BLaER1 (cell line): ENCODE data around the gene CCNG2.

Experiments
- H3K27ac ChIP-seq: shearing (Covaris generic); formaldehyde crosslinking; 2 replicates; pipeline ENCODE4 v1.8.1; 2022
- H3K27me3 ChIP-seq: shearing (Covaris generic); formaldehyde crosslinking; 2 replicates; pipeline ENCODE4 v1.8.1; 2022
- H3K36me3 ChIP-seq: shearing (Covaris generic); formaldehyde crosslinking; 2 replicates; pipeline ENCODE4 v1.8.1; 2022
- H3K4me1 ChIP-seq: shearing (Covaris generic); formaldehyde crosslinking; 2 replicates; pipeline ENCODE4 v1.8.1; 2022
- H3K4me2 ChIP-seq: shearing (Covaris generic); formaldehyde crosslinking; 2 replicates; pipeline ENCODE4 v1.8.1; 2022
- H3K4me3 ChIP-seq: shearing (Covaris generic); formaldehyde crosslinking; 2 replicates; pipeline ENCODE4 v1.8.1; 2022
- H3K9ac ChIP-seq: shearing (Covaris generic); formaldehyde crosslinking; 2 replicates; pipeline ENCODE4 v1.8.1; 2022
- H3K9me3 ChIP-seq: shearing (Covaris generic); formaldehyde crosslinking; 2 replicates; pipeline ENCODE4 v1.8.1; 2022
- H4K20me1 ChIP-seq: shearing (Covaris generic); formaldehyde crosslinking; 2 replicates; pipeline ENCODE4 v1.8.1; 2022
- Cebpa-rat ChIP-seq: shearing (Covaris generic); IDR thresholded peaks from 2 replicates; pipeline ENCODE4 v1.8.1; 2022

Gene CCNG2

DNA sequence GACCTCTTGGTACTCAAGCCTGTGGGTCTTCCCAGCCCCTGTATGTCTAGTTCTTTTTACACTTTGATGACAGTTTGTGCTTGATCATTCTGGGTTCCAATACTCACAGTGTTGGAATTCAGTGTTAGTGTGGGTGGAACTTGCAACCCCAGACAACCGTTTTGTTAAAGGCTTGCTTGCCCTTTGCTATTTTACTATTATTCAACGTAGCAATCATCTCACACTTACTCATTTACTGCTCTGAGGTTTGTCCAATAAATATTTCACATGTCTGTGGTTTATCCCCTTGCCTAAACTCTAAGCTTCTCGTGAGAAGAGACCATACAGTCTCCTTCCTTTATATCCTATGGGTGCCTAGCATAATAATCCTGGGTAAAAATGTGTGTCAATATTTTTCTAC lies 15.3 kb downstream of the CCNG2 start:
- H3K4me3 ChIP-seq = no peak overlapping the region
- no peak overlapping the region for H3K4me2 ChIP-seq
- no peaks in the 10 kb centered on the region for H3K9me3 ChIP-seq
- H3K4me1 ChIP-seq = no peaks in the 10 kb centered on the region
- H3K9ac ChIP-seq = no peak overlapping the region
- no peak overlapping the region for H3K27ac ChIP-seq
- peaks cover 41% of the 10 kb centered on the region for H4K20me1 ChIP-seq
- peaks cover 41% of the 10 kb centered on the region for H3K36me3 ChIP-seq
- no peak for TF ChIP-seq Cebpa-rat
- H3K27me3 ChIP-seq = no peaks in the 10 kb centered on the region

DNA sequence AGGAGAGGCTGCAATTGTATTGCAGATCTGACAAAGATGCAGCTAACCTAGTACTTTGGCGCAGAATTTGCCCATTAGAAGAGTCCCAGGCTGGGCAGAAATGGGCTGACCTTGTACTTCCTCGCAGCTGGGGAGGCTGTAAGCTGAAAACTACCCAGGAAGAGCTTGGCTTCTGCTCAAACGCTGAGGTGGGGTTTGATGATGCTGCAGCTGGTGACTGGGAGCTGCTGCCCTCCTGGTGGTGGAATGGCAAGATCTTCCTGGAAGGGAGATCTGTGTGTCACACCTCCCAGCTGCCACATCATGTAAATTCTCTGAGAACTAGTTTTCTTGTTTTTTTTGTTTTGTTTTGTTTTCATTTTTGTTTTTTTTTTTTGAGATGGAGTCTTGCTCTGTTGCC lies 17.4 kb downstream of the CCNG2 start:
- no peak overlapping the region for H3K27ac ChIP-seq

DNA sequence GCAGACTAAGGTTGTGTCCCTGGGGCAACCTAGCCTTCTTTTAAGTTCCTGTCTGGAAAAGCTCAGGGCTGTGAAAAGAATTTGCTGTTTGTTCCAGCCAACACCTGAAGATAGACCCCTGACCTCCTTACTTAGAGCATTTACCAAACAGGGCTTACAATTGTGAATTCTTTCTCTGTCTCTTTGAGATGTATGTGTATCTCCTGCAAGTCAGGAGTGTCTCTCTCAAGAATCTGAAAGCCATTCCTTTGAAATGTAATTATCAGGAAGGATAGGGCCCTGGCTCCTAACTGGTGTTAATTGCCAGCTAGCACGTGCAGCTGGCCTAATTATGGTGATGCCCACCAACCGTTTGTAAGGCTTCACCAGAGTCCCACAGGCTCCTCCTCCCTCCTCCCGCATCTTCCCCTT lies 18.2 kb downstream of the CCNG2 start:
- no peak overlapping the region for H3K9ac ChIP-seq
- H3K27ac ChIP-seq = no peak overlapping the region
- no peaks in the 10 kb centered on the region for H3K27me3 ChIP-seq
- peaks cover 13% of the 10 kb centered on the region; the same call in 1 of the 2 replicates for H4K20me1 ChIP-seq
- no peak overlapping the region for H3K4me2 ChIP-seq
- H3K9me3 ChIP-seq = no peaks in the 10 kb centered on the region
- H3K4me1 ChIP-seq = no peaks in the 10 kb centered on the region
- H3K36me3 ChIP-seq = peaks cover 12% of the 10 kb centered on the region
- no peak overlapping the region for H3K4me3 ChIP-seq
- TF ChIP-seq Cebpa-rat = no peak

More for the DNA sequence above, 17.4 kb downstream of the CCNG2 start:
- Histone ChIP-seq H3K4me3 (no peak overlapping the region), H3K9ac (no peak overlapping the region), H4K20me1 (peaks cover 20% of the 10 kb centered on the region; the same call in 1 of the 2 replicates), H3K27me3 (no peaks in the 10 kb centered on the region), H3K4me2 (no peak overlapping the region), H3K4me1 (no peaks in the 10 kb centered on the region), H3K36me3 (peaks cover 20% of the 10 kb centered on the region), H3K9me3 (no peaks in the 10 kb centered on the region)
- no peak for TF ChIP-seq Cebpa-rat

DNA sequence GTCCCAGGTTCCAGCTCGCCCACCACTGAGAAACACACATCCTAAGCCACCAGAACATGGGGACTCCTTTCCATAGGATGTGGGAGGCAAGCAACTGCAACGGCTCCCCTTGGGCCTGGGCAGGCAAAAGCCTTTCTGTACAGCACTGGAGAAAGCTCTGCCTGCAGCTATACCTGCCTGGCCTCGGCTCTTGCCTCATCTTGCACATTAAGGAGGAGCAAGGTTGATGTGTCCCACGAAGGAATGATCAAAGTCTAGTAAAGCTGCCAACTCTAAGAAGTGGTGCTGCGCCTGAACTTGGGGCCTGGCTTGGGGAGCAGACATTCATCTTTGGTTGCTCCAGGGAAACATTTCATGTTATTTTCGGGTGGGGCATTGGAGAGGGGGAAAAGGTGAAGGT lies 19.6 kb downstream of the CCNG2 start:
- Histone ChIP-seq H3K4me1 (no peaks in the 10 kb centered on the region), H4K20me1 (peaks cover 3% of the 10 kb centered on the region; the same call in 1 of the 2 replicates), H3K9ac (no peak overlapping the region), H3K36me3 (no peaks in the 10 kb centered on the region), H3K27ac (no peak overlapping the region), H3K27me3 (no peaks in the 10 kb centered on the region), H3K4me3 (no peak overlapping the region), H3K9me3 (no peaks in the 10 kb centered on the region), H3K4me2 (no peak overlapping the region)
- TF ChIP-seq Cebpa-rat = no peak

DNA sequence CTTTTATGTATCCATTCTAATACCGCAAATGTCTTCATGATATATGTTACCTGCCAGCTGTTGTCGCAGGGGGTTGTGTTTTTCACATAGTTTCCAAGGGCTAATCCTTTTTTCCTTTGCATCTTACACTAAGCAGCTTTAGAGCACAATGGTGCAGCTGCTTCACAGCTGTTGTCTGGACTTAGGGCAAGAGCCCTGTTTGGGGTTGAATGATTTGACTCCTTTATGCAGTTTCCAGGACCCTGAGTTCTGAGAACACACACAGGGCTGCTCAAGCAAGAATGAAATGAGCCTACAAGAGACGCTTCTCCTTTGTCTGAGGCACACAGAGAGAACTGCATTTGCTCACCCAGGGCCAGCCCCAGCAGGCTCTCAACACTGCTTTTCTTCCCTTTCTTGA lies 20.2 kb downstream of the CCNG2 start:
- no peak overlapping the region for H3K4me3 ChIP-seq
- no peak for TF ChIP-seq Cebpa-rat
- H3K27me3 ChIP-seq = no peaks in the 10 kb centered on the region

DNA sequence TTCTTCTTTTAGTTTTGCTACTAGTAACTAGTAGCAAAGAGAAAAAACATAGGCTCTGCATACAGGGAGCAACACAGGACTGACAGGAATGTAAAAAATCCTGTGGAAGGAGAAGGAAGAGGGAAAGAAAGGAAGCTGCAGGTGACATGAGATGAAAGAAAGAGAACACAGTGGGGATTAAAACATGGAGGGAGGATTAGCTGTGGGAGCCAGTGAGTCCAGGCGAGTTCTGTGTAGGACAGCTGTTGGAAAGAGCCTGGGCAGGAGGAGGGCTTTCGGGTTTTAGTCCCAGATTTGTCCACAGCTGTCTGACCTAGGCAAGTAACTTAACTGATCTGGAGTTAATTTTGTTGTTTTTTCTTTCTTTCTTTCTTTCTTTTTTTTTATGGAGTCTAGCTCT lies 21.6 kb downstream of the CCNG2 start:
- Histone ChIP-seq H4K20me1 (no peaks in the 10 kb centered on the region), H3K9ac (no peak overlapping the region), H3K9me3 (no peaks in the 10 kb centered on the region), H3K27me3 (no peaks in the 10 kb centered on the region), H3K4me3 (no peak overlapping the region), H3K4me2 (no peak overlapping the region), H3K27ac (no peak overlapping the region), H3K36me3 (no peaks in the 10 kb centered on the region), H3K4me1 (no peaks in the 10 kb centered on the region)
- no peak for TF ChIP-seq Cebpa-rat

More for the DNA sequence above, 20.2 kb downstream of the CCNG2 start:
- no peak overlapping the region for H3K4me2 ChIP-seq
- no peak overlapping the region for H3K9ac ChIP-seq
- H4K20me1 ChIP-seq = no peaks in the 10 kb centered on the region
- no peaks in the 10 kb centered on the region for H3K9me3 ChIP-seq
- no peaks in the 10 kb centered on the region for H3K4me1 ChIP-seq
- H3K27ac ChIP-seq = no peak overlapping the region
- H3K36me3 ChIP-seq = no peaks in the 10 kb centered on the region

DNA sequence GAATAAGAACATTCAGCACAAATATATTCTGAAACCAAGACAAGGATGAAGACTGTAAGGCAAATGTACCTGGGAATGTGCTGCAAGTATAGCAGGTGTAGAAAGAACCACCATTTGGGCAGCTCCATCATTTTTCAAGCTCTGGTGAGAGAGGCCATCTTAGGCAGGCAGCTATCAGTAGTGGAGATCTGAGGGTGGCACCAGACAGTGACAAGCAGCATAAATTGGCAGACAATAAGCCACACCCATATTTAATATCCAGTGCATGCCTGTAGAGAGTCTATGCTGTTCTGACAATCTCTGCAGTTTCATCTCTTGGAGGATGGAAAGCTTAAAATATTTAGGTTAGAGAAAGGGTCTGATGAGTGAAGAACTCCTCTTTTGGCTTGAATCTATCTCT lies 22.5 kb downstream of the CCNG2 start:
- TF ChIP-seq Cebpa-rat = no peak
- Histone ChIP-seq H3K9me3 (no peaks in the 10 kb centered on the region), H3K27ac (no peak overlapping the region), H3K4me1 (no peaks in the 10 kb centered on the region), H3K4me3 (no peak overlapping the region), H3K27me3 (no peaks in the 10 kb centered on the region), H3K4me2 (no peak overlapping the region), H3K9ac (no peak overlapping the region), H4K20me1 (no peaks in the 10 kb centered on the region), H3K36me3 (no peaks in the 10 kb centered on the region)

DNA sequence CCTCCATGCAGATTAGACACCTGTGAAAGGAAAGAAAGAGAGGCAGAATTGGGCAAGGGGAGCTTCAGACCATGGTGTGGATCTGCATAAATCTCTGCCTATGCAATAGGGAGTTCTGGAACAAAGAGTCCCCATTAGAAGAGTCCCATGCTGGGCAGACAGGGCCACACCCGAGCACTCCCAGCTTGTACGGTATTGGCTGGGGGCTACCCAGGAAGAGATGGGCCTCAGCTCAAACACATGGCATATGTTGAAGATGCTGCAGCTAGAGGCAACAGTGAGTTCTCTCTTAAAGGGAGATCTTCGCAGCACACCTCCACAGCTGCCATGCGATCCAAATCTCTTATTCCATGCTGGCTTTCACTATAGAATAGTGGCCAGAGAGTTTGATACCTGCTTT lies 24.7 kb downstream of the CCNG2 start:
- H3K27ac ChIP-seq = no peak overlapping the region
- H3K4me2 ChIP-seq = no peak overlapping the region
- TF ChIP-seq Cebpa-rat = no peak
- no peaks in the 10 kb centered on the region for H3K27me3 ChIP-seq
- H3K4me3 ChIP-seq = no peak overlapping the region
- H3K36me3 ChIP-seq = no peaks in the 10 kb centered on the region
- H4K20me1 ChIP-seq = no peaks in the 10 kb centered on the region
- H3K9ac ChIP-seq = no peak overlapping the region
- no peaks in the 10 kb centered on the region for H3K4me1 ChIP-seq
- H3K9me3 ChIP-seq = no peaks in the 10 kb centered on the region

DNA sequence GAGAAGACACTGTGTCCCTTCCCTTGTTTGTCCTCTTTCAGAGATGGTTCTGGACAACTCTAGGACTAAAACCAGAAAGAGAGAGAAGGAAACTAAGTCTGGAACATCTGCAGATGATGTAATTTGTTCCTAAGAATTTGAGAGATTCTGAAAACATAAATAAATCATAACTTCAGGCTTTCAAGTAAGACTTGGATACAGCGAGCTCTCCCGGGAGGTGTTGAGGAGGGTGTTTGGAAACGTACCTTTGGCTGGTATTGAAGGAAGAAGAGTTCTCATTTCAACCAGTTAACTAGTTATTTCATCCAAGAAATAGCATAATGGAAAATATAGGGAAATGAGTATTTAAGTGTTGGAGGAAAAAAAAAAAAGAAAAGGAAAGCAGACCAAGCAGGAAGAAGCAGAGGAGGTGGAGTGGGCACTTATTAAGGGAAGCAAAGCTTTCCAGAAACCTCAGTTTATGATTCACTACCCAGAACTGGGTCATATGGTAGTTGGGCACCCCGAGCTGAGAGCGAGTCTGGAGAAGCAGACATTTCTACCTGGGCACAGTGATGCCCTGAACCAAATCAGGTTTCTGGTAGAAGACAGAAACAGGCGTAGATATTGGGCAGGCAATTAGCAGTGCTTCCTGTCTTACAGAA lies 26.9 kb downstream of the CCNG2 start:
- no peak overlapping the region for H3K9ac ChIP-seq
- H3K4me1 ChIP-seq = peaks cover 6% of the 10 kb centered on the region
- H3K36me3 ChIP-seq = no peaks in the 10 kb centered on the region
- no peaks in the 10 kb centered on the region for H4K20me1 ChIP-seq
- TF ChIP-seq Cebpa-rat = no peak
- H3K4me3 ChIP-seq = no peak overlapping the region
- no peak overlapping the region for H3K27ac ChIP-seq
- no peaks in the 10 kb centered on the region for H3K9me3 ChIP-seq
- H3K27me3 ChIP-seq = no peaks in the 10 kb centered on the region
- no peak overlapping the region for H3K4me2 ChIP-seq

DNA sequence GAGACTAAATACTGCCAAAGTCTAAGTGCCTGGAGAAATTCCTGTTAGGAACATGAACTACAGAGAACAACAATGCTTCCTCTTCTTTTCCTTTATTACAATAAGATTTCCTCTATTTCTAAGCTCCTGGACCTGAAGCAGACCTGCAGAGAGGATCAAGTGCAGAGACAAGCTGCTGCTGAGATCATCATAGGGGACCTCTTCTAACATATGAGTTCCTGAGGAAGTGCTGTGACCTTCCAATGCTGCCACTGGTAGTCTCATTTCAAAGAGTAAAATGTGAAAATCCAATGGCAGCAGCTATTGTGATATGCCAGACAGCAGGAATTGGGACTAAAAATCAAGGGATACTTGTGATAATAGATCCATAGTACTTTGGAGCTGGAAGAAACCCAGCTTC lies 28.0 kb downstream of the CCNG2 start:
- TF ChIP-seq Cebpa-rat = no peak
- Histone ChIP-seq H3K9me3 (no peaks in the 10 kb centered on the region), H3K27me3 (no peaks in the 10 kb centered on the region)

DNA sequence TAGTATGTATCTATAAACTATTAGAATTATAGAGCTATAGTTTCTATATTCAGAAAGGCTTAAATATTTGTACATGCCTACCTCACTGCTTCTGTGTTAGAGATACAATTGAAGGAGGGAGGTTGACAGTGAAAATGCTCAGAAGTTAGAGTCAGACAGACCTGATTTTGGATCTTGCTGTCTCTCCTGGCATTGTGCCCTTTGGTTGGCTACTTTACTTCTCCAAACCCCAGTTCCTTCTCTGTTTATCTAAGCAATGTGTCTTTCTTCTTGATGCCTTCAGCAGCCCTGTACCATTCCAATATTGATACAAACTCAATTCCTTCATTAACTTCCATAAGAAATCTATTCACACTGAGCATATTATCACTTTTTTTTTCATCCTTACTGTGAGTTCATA lies 28.7 kb downstream of the CCNG2 start:
- no peak overlapping the region for H3K4me2 ChIP-seq
- peaks cover 9% of the 10 kb centered on the region for H3K4me1 ChIP-seq
- H4K20me1 ChIP-seq = no peaks in the 10 kb centered on the region
- no peak for TF ChIP-seq Cebpa-rat
- H3K27ac ChIP-seq = no peak overlapping the region
- H3K36me3 ChIP-seq = no peaks in the 10 kb centered on the region
- no peaks in the 10 kb centered on the region for H3K27me3 ChIP-seq
- H3K9ac ChIP-seq = no peak overlapping the region
- no peaks in the 10 kb centered on the region for H3K9me3 ChIP-seq
- H3K4me3 ChIP-seq = no peak overlapping the region

More for the DNA sequence above, 28.0 kb downstream of the CCNG2 start:
- Histone ChIP-seq H3K9ac (no peak overlapping the region), H3K36me3 (no peaks in the 10 kb centered on the region), H3K27ac (no peak overlapping the region), H4K20me1 (no peaks in the 10 kb centered on the region), H3K4me2 (no peak overlapping the region), H3K4me3 (no peak overlapping the region), H3K4me1 (peaks cover 9% of the 10 kb centered on the region)
